Esophagus squamous epithelium (tissue), 5 donors: ENCODE data around the gene ADK. TPM values are rescaled to one million over a fixed set of nuclear protein-coding genes. Genes with fewer than 3 reads are reported as not detected.

Experiments used
- DNase-seq: peaks from one replicate; lab custom pipeline; 2025; lab: John Stamatoyannopoulos, UW
- H3K27ac ChIP-seq, 4 donors: fragments of 200-600 bp; sonication (generic); one replicate each; pipeline ENCODE4 v1.5.1; 2016 to 2019; ENCODE audit warnings: mild to moderate bottlenecking in 1 of 4
- H3K27me3 ChIP-seq, 4 donors: fragments of 200-600 bp; sonication (generic); 1 replicate in 3 of 4; 2 replicates in 1 of 4; pipeline versions ENCODE4 v1.5.1 to v1.6.0; 2017 to 2021; ENCODE audit warnings: antibody characterized with exemption in 1 of 4
- H3K36me3 ChIP-seq, 3 donors: fragments of 200-600 bp; sonication (generic); one replicate each; pipeline ENCODE4 v1.5.1; 2016 to 2019
- H3K4me1 ChIP-seq, 3 donors: fragments of 200-600 bp; sonication (generic); one replicate each; pipeline ENCODE4 v1.5.1; 2017 to 2019
- H3K4me3 ChIP-seq, 4 donors: fragments of 200-600 bp; sonication (generic); 1 replicate in 3 of 4; 2 replicates in 1 of 4; pipeline ENCODE4 v1.5.1; 2016 to 2019; ENCODE audit warnings: mild to moderate bottlenecking in 2 of 4, moderate library complexity in 1 of 4
- H3K9me3 ChIP-seq, 3 donors: fragments of 200-600 bp; sonication (generic); one replicate each; pipeline ENCODE4 v1.5.1; 2016 to 2019
- CTCF ChIP-seq, 6 experiments: fragments of 450-650 bp in 4 of 6; fragments of 200-600 bp in 2 of 6; sonication (generic) in 2 of 6; IDR thresholded peaks; one replicate each; pipeline ENCODE4 v1.5.1; 2016 to 2019; ENCODE audit warnings: antibody characterized with exemption in 6 of 6, mild to moderate bottlenecking in 4 of 6, moderate library complexity in 4 of 6
- POLR2A ChIP-seq, 4 donors: fragments of 450-650 bp; IDR thresholded peaks; one replicate each; pipeline ENCODE4 v1.6.1; 2017; ENCODE audit warnings: antibody characterized with exemption in 4 of 4, mild to moderate bottlenecking in 4 of 4, moderate library complexity in 3 of 4
- WGBS, 2 donors: methylation state at CpG; one replicate each; pipeline ENCODE4 v1.1.5; 2018; 5-methylcytosine and 5-hydroxymethylcytosine counted together
- intact Hi-C: fragments of 100-400 bp; cut with DNase I; formaldehyde crosslinking; loops from one replicate; pipeline ENCODE4 v1.15.0; 2022
- total RNA-seq, 4 donors: library from RNA; depleted of rRNA; stranded (reverse); fragments of >200 nt; gene quantifications; one replicate each; pipeline ENCODE4 v1.1.0, GENCODE V29; 2016
- donor health status: DM: yes; HTN: yes; CAD: no.

ADK gene
- total RNA-seq, 4 donors from 2014 or later = 43.3 to 78.4 (median 68.4) TPM

GRCh38 chr10:74750848-74751274 lies 599.8 kb downstream of the ADK start:
- Histone ChIP-seq H3K9me3 (no peaks in the 10 kb centered on the region), H3K4me1 (no peaks in the 10 kb centered on the region), H3K27me3 (no peaks in the 10 kb centered on the region), H3K27ac (no peak overlapping the region), H3K36me3 (no peaks in the 10 kb centered on the region), H3K4me3 (no peak overlapping the region)
- no peak for TF ChIP-seq CTCF (IDR thresholded peaks at IDR 0.05)
- TF ChIP-seq POLR2A (IDR thresholded peaks at IDR 0.05) = no peak
- intact Hi-C loops = no loop called here
- DNase-seq = no peak
- 67 to 80% methylated on average over 1 to 6 of the region's 6 CpGs for WGBS, 2 donors

- 85 to 92% methylated on average over 5 to 6 of the region's 6 CpGs for WGBS, 2 donors
- Histone ChIP-seq H3K4me3 (no peak overlapping the region), H3K27ac (no peak overlapping the region), H3K4me1 (no peaks in the 10 kb centered on the region), H3K36me3 (no peaks in the 10 kb centered on the region), H3K9me3 (no peaks in the 10 kb centered on the region), H3K27me3 (no peaks in the 10 kb centered on the region)
- no peak for TF ChIP-seq POLR2A (IDR thresholded peaks at IDR 0.05)
- TF ChIP-seq CTCF (IDR thresholded peaks at IDR 0.05) = no peak
- DNase-seq = no peak
- intact Hi-C loops = no loop called here
Measured at GRCh38 chr10:74752371-74753040, 601.5 kb downstream of the ADK start.

GRCh38 chr10:74753442-74754211 lies 602.6 kb downstream of the ADK start:
- Histone ChIP-seq H3K4me3 (no peak overlapping the region), H3K9me3 (no peaks in the 10 kb centered on the region), H3K27ac (no peak overlapping the region), H3K36me3 (no peaks in the 10 kb centered on the region), H3K4me1 (no peaks in the 10 kb centered on the region), H3K27me3 (no peaks in the 10 kb centered on the region)
- no peak for DNase-seq
- WGBS, 2 donors = 64 to 75% methylated on average over 11 to 13 of the region's 17 CpGs
- TF ChIP-seq CTCF (IDR thresholded peaks at IDR 0.05) (no peak), POLR2A (IDR thresholded peaks at IDR 0.05) (no peak)
- intact Hi-C loops = no loop called here

- Histone ChIP-seq H3K27ac (no peak overlapping the region), H3K9me3 (no peaks in the 10 kb centered on the region), H3K36me3 (no peaks in the 10 kb centered on the region), H3K4me1 (no peaks in the 10 kb centered on the region), H3K4me3 (no peak overlapping the region), H3K27me3 (no peaks in the 10 kb centered on the region)
- 79 to 92% methylated on average over 8 of the region's 8 CpGs for WGBS, 2 donors
- no peak for DNase-seq
- intact Hi-C loops = no loop called here
- TF ChIP-seq CTCF (IDR thresholded peaks at IDR 0.05) (no peak), POLR2A (IDR thresholded peaks at IDR 0.05) (no peak)
Measured at GRCh38 chr10:74754381-74754821, 603.4 kb downstream of the ADK start.

GRCh38 chr10:74755273-74755672 lies 604.3 kb downstream of the ADK start:
- H3K27me3 ChIP-seq = no peaks in the 10 kb centered on the region
- intact Hi-C loops = no loop called here
- H3K4me1 ChIP-seq = no peaks in the 10 kb centered on the region
- no peaks in the 10 kb centered on the region for H3K36me3 ChIP-seq
- WGBS, 2 donors = 88 to 97% methylated on average over 10 of the region's 10 CpGs
- no peak for DNase-seq
- no peak overlapping the region for H3K27ac ChIP-seq
- TF ChIP-seq CTCF (IDR thresholded peaks at IDR 0.05) = no peak
- TF ChIP-seq POLR2A (IDR thresholded peaks at IDR 0.05) = no peak
- H3K4me3 ChIP-seq = no peak overlapping the region
- no peaks in the 10 kb centered on the region for H3K9me3 ChIP-seq
